HepG2 (cell line): Measurements from ENCODE around the gene CDT1. TPM values are rescaled to one million over a fixed set of nuclear protein-coding genes. Genes with fewer than 3 reads are reported as not detected.

Source experiments
- ATF5 ChIP-seq: sonication (generic); formaldehyde crosslinking; IDR thresholded peaks from 2 replicates; pipeline ENCODE4 v1.4.0; 2020; ENCODE audit warnings: mild to moderate bottlenecking, low read depth, missing genetic modification reagents
- CTCF ChIP-seq: sonication (generic); formaldehyde crosslinking; IDR thresholded peaks from 2 replicates; pipeline ENCODE4 v1.5.0; 2020; ENCODE audit warnings: mild to moderate bottlenecking, missing genetic modification reagents, moderate library complexity
- ISX ChIP-seq: sonication (generic); formaldehyde crosslinking; conservative IDR thresholded peaks from 2 replicates; pipeline ENCODE4 v1.5.0; 2020; ENCODE audit warnings: missing genetic modification reagents
- KDM6A ChIP-seq: IDR thresholded peaks from 2 replicates; pipeline ENCODE4 v1.6.1; 2016; ENCODE audit warnings: low read depth
- MAFF ChIP-seq: IDR thresholded peaks from 2 replicates; pipeline ENCODE4 v1.6.1; 2011; ENCODE audit warnings: low read depth, low read length, improper control_type of control experiment
- MIXL1 ChIP-seq: IDR thresholded peaks from 2 replicates; pipeline ENCODE4 v1.6.1; 2016
- POGZ ChIP-seq: sonication (generic); formaldehyde crosslinking; IDR thresholded peaks from 2 replicates; pipeline ENCODE4 v1.4.0; 2020; ENCODE audit warnings: mild to moderate bottlenecking, missing genetic modification reagents
- SKIL ChIP-seq: sonication (generic); formaldehyde crosslinking; IDR thresholded peaks from 2 replicates; pipeline ENCODE4 v1.8.0; 2022; ENCODE audit warnings: missing genetic modification reagents, mild to moderate bottlenecking, moderate library complexity, borderline replicate concordance
- SRSF1 ChIP-seq: fragments of 200-400 bp; formaldehyde crosslinking; optimal IDR thresholded peaks from 2 replicates; pipeline ENCODE3; 2017; ENCODE audit warnings: mild to moderate bottlenecking, low read depth, low read length, moderate library complexity
- TRAFD1 ChIP-seq: sonication (generic); formaldehyde crosslinking; IDR thresholded peaks from 2 replicates; pipeline ENCODE4 v1.5.1; 2020; ENCODE audit warnings: missing genetic modification reagents, mild to moderate bottlenecking, borderline replicate concordance
- ZBTB1 ChIP-seq: sonication (generic); formaldehyde crosslinking; IDR thresholded peaks from 2 replicates; pipeline ENCODE4 v1.4.0; 2020; ENCODE audit warnings: missing genetic modification reagents, borderline replicate concordance
- ZNF17 ChIP-seq: sonication (generic); formaldehyde crosslinking; IDR thresholded peaks from 2 replicates; pipeline ENCODE4 v1.5.0; 2020; ENCODE audit warnings: mild to moderate bottlenecking, missing genetic modification reagents
- ZNF24 ChIP-seq: fragments of 450-650 bp; IDR thresholded peaks from 2 replicates; pipeline ENCODE4 v1.6.1; 2017; ENCODE audit warnings: antibody characterized with exemption, mild to moderate bottlenecking
- ZNF512 ChIP-seq: sonication (generic); formaldehyde crosslinking; IDR thresholded peaks from 2 replicates; pipeline ENCODE4 v1.4.0; 2020; ENCODE audit warnings: mild to moderate bottlenecking, missing genetic modification reagents
- ZNF768 ChIP-seq: sonication (generic); formaldehyde crosslinking; IDR thresholded peaks from 2 replicates; pipeline ENCODE4 v1.4.0; 2020; ENCODE audit warnings: missing genetic modification reagents
- ZNF788 ChIP-seq: sonication (generic); formaldehyde crosslinking; IDR thresholded peaks from 2 replicates; pipeline ENCODE4 v1.5.0; 2020; ENCODE audit warnings: mild to moderate bottlenecking, missing genetic modification reagents, borderline replicate concordance
- polyA plus RNA-seq, 8 experiments: library from polyadenylated mRNA; depleted of rRNA in 3 of 8; stranded (reverse) in 7 of 8; unstranded in 1 of 8; fragments of >200 nt; fragmentation: Illumina TruSeq in 4 of 8; extraction: Trizol in 4 of 8; gene quantifications; 2 replicates each; pipeline versions ENCODE4 v1.2.1 to v1.2.3, GENCODE V29; 2011 to 2016; ENCODE audit warnings: low read depth in 4 of 8, missing spikeins in 1 of 8, mixed read lengths in 1 of 8; ENCODE audit not compliant: insufficient read depth in 1 of 8
- total RNA-seq, 5 experiments: library from RNA; depleted of rRNA; stranded (reverse); fragments of >200 nt; fragmentation: Illumina TruSeq; extraction: Trizol; gene quantifications; 2 replicates each; pipeline ENCODE4 v1.2.3, GENCODE V29; 2016; ENCODE audit warnings: low read depth in 1 of 5
- TF ChIP-seq, protein P1 (sequence below): sonication (generic); formaldehyde crosslinking; IDR thresholded peaks from 2 replicates; pipeline ENCODE4 v1.4.0; 2020; ENCODE audit warnings: missing genetic modification reagents, borderline replicate concordance

The CDT1 gene
- total and polyA plus RNA-seq, 2 of the 13 experiments (the other 11 are each of a cell fraction or from before 2014, with no cell fraction given): 23.1 to 23.8 TPM

DNA sequence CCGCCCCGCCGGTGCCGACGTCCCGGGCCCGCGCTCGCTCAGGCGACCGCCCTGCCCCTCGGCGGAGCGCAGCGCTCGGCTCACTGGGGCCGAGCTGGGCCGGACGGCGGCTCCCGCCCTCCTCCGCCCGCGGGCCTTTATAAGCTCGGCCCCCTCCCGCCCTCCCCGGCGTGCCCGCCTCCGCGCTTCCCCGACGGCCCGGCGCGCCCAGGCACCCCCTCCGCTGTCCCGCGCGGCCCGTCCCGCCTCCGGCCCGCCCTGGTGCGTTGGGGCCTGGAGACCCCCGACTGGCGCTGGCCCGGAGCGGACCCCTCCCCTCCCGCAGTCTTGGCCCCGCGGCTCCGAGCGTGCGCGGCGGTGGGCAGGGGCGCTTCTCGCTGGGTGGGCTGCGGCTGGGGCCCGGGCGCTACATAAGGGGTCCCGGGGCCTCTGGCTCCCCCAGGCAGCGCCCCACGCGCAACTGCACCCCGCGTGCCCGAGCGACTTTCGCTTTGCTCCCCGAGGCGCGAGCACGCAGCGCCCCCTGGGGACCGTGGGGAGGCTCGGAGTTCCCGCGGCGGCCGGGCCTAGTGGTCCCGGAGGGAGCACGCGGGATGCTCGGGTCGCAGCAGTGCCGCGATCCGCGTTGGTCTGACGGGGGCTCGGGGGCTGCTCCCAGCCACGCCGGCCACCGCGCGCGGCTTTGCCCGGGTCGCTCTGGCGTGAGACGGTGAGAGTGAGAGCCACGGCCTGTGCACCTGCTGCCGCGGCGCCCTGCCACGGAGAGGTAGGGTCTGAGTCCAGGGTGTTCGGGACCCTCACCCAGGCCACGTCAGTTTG, 18.3 kb upstream of the CDT1 start, which contains the start of gene PIEZO1 (continued):
- TF ChIP-seq SKIL (CRISPR knock-in tag) (peak; percentile 49; the same call in 1 of the 2 replicates), ZBTB1 (no peak), ZNF512 (CRISPR knock-in tag) (0 out of 2 replicates have a peak, but pooled peaks have one; percentile 40), ZNF17 (CRISPR knock-in tag) (no peak), ZNF24 (no peak), CTCF (CRISPR knock-in tag) (peak; percentile 96), ATF5 (CRISPR knock-in tag) (no peak; the same call in 1 of the 2 replicates), ZNF788 (CRISPR knock-in tag) (peak; percentile 87; the same call in 1 of the 2 replicates), KDM6A (CRISPR knock-in tag) (no peak), MIXL1 (no peak), MAFF (no peak), POGZ (0 out of 2 replicates have a peak, but pooled peaks have one; percentile 25), SRSF1 (no peak), TRAFD1 (CRISPR knock-in tag) (no peak), ZNF768 (CRISPR knock-in tag) (peak; percentile 87; the same call in 1 of the 2 replicates), ISX (CRISPR knock-in tag) (no peak)
- TF ChIP-seq, protein P1, sequence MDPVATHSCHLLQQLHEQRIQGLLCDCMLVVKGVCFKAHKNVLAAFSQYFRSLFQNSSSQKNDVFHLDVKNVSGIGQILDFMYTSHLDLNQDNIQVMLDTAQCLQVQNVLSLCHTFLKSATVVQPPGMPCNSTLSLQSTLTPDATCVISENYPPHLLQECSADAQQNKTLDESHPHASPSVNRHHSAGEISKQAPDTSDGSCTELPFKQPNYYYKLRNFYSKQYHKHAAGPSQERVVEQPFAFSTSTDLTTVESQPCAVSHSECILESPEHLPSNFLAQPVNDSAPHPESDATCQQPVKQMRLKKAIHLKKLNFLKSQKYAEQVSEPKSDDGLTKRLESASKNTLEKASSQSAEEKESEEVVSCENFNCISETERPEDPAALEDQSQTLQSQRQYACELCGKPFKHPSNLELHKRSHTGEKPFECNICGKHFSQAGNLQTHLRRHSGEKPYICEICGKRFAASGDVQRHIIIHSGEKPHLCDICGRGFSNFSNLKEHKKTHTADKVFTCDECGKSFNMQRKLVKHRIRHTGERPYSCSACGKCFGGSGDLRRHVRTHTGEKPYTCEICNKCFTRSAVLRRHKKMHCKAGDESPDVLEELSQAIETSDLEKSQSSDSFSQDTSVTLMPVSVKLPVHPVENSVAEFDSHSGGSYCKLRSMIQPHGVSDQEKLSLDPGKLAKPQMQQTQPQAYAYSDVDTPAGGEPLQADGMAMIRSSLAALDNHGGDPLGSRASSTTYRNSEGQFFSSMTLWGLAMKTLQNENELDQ (CRISPR knock-in tag): no peak
